ENCODE measurements around the gene CACTIN.

DNA sequence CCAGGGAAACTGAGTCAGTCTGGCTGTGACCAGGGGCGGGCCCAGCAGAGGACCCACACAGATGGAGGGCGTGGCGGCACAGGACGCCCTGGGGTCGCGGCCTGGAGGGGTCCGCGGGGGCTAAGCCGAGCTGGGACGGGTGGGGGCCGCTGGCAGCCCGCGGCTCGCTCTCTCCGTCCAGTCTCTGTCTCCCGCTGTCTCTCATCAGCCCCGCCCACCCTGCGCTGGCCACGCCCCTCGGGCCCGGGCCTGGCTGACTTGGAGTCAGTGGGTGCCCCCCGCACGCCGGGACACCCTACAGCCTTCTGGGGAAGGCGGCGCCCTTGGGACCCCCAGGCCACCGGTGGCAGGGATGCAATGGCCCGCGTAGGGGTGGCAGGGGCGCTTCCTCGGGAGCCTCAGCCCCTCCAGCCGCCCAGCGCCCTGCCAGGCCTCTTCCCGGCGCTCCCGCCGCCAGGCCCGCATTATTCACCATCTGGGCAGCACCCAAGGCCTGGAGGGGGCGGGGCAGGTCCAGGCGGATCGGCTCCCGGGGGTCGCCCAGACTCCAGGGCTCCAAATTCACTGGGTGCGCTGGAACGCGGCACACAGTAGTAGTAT lies 19.8 kb downstream of the CACTIN start, which contains the start of gene TBXA2R:
- TF ChIP-seq, protein P1, sequence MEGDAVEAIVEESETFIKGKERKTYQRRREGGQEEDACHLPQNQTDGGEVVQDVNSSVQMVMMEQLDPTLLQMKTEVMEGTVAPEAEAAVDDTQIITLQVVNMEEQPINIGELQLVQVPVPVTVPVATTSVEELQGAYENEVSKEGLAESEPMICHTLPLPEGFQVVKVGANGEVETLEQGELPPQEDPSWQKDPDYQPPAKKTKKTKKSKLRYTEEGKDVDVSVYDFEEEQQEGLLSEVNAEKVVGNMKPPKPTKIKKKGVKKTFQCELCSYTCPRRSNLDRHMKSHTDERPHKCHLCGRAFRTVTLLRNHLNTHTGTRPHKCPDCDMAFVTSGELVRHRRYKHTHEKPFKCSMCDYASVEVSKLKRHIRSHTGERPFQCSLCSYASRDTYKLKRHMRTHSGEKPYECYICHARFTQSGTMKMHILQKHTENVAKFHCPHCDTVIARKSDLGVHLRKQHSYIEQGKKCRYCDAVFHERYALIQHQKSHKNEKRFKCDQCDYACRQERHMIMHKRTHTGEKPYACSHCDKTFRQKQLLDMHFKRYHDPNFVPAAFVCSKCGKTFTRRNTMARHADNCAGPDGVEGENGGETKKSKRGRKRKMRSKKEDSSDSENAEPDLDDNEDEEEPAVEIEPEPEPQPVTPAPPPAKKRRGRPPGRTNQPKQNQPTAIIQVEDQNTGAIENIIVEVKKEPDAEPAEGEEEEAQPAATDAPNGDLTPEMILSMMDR (optimal IDR thresholded peaks at IDR 0.05 in 1 of 3, IDR thresholded peaks at IDR 0.05 in 1 of 3, conservative IDR thresholded peaks at IDR 0.05 in 1 of 3; ENCODE audit: extremely low read depth in 1 of 3, insufficient read depth in 2 of 3, low read length in 3 of 3): no peak
- TF ChIP-seq EZH2 (IDR thresholded peaks at IDR 0.05; ENCODE audit: low read length): no peak
